ENCODE results near the gene YARS1. TPM values are rescaled to one million over a fixed set of nuclear protein-coding genes. Genes with fewer than 3 reads are reported as not detected.

YARS1 gene
- total RNA-seq, 1 donor from 2014 or later, result 160 TPM

DNA sequence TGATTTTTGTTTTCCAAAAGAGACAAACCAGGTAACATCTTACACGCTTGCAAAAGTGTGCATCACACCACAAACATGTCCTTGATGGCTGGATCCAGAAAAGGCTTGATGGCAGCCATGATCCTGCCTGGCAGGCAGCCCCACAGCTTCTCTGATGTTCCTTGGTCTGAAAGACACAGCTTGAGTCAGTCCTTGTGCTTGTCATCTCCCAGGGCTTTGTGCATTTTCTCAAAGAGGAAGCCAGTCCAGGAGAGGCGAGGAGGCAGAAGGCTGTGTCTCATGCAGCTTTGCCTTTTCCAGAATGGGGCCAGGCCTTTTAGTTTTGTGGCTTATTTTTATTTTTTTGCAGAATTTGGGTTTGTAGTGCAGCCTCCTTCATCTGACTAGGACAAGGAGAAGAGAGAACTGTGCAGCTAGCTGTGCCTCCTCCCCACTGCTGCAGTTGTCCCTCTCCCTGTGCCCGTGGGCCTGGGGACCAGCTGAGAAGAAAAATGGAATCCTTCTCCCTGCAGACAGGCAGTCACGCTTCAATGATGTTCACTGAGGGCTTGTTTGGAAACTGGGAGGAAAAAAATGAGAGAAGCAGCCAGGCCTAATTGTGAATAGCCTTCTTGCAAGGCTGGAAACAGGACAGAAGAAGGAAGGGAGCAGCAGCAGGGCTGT lies 46.2 kb upstream of the YARS1 start:
- Mint-ChIP-seq H3K36me3 (ENCODE audit: low read depth) (peaks cover 10% of the 10 kb centered on the region), H3K9me3 (ENCODE audit: low read depth) (no peaks in the 10 kb centered on the region), H3K27ac (ENCODE audit: unreplicated experiment) (no peak overlapping the region), H3K4me3 (ENCODE audit: unreplicated experiment) (no peak overlapping the region), H3K27me3 (ENCODE audit: low read depth) (no peaks in the 10 kb centered on the region), H3K4me1 (ENCODE audit: low read depth) (no peaks in the 10 kb centered on the region)
- TF ChIP-seq, protein P1, sequence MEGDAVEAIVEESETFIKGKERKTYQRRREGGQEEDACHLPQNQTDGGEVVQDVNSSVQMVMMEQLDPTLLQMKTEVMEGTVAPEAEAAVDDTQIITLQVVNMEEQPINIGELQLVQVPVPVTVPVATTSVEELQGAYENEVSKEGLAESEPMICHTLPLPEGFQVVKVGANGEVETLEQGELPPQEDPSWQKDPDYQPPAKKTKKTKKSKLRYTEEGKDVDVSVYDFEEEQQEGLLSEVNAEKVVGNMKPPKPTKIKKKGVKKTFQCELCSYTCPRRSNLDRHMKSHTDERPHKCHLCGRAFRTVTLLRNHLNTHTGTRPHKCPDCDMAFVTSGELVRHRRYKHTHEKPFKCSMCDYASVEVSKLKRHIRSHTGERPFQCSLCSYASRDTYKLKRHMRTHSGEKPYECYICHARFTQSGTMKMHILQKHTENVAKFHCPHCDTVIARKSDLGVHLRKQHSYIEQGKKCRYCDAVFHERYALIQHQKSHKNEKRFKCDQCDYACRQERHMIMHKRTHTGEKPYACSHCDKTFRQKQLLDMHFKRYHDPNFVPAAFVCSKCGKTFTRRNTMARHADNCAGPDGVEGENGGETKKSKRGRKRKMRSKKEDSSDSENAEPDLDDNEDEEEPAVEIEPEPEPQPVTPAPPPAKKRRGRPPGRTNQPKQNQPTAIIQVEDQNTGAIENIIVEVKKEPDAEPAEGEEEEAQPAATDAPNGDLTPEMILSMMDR (IDR thresholded peaks at IDR 0.05), result no peak
- DNase-seq (ENCODE audit: low spot score), result no peak

DNA sequence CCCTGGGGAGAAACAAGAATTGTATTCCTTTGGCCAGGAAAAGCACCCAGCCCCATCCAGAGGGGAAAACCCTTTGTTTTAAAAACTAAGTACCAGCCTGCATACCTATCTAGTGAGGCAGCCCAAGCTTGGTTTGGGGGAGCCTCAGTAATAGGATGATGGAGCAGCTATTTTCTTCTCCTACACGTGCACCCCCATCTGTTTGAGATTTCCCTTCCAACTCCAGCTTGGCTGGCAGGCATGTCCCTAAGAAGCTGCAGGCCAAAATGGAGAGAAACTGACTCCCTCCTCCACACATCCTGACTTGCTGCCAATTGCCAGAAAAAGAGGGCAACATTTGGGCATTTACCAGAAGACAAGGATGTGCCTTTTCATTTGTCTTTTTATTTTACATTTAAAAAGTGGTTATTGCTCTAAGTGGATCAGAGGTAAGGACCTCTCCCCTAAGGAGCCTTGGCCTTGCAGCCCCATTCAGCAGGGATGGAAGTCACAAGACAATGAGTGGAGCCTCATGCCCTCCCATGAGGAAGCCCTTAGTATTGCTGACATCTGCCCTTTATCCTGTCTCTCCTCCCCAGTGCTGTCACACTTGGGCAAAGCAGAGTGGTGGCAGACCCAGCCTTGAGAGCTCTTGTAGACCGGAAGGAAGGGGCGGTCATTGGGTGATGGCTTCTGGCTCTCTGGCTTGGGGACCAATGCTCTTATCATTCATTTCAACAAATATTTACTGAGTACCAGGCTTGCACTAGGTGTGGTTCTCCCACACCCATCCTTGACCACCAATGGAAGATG lies 44.9 kb upstream of the YARS1 start:
- TF ChIP-seq, protein P1 (IDR thresholded peaks at IDR 0.05), result no peak
- Mint-ChIP-seq H3K4me1 (ENCODE audit: low read depth) (no peaks in the 10 kb centered on the region), H3K27ac (ENCODE audit: unreplicated experiment) (no peak overlapping the region), H3K27me3 (ENCODE audit: low read depth) (no peaks in the 10 kb centered on the region), H3K4me3 (ENCODE audit: unreplicated experiment) (no peak overlapping the region), H3K9me3 (ENCODE audit: low read depth) (no peaks in the 10 kb centered on the region), H3K36me3 (ENCODE audit: low read depth) (peaks cover 10% of the 10 kb centered on the region)
- DNase-seq (ENCODE audit: low spot score), result no peak

DNA sequence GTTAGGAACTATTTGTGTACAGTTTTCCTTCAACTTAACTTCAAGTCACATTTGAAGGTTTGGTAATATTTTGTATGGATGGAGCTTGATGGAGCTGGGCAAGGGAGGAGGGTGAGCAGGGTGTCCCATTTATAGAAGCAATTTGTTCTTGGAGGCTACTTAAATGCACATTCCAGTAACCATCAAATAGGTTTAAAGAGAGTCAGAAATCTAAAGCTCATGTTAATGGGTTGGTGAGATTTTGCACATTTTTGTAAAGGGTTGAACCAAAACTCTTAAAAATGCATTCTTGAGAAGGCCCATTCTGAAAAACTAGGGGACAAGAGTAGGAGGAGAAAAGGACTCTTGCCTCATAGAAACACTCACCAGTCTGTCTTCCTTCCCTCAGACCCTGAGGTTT lies 43.4 kb upstream of the YARS1 start:
- Mint-ChIP-seq H3K27me3 (ENCODE audit: low read depth) (no peaks in the 10 kb centered on the region), H3K4me1 (ENCODE audit: low read depth) (no peaks in the 10 kb centered on the region), H3K9me3 (ENCODE audit: low read depth) (no peaks in the 10 kb centered on the region), H3K36me3 (ENCODE audit: low read depth) (peaks cover 17% of the 10 kb centered on the region), H3K4me3 (ENCODE audit: unreplicated experiment) (no peak overlapping the region), H3K27ac (ENCODE audit: unreplicated experiment) (no peak overlapping the region)
- TF ChIP-seq, protein P1 (IDR thresholded peaks at IDR 0.05), result no peak
- DNase-seq (ENCODE audit: low spot score), result no peak

DNA sequence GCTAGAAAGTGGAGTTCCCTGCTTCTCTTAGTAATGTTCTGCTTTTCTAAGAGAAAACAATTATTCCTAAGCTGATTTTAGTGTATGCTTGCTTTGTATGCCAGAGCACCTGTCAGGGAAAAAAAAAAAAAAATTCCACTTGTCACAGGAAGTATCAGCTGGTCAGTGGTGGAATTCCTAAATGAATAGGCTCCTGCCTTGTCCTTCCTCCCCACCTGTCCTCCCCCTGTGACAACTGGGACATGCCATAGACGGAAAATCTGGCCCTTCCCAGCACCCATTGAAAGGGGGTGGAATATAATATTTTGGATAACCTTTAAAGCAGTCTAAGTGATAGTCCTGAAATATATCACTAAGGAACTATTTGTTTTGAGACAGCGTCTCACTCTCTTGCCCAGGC lies 42.8 kb upstream of the YARS1 start:
- TF ChIP-seq, protein P1 (IDR thresholded peaks at IDR 0.05), result no peak
- no peak for DNase-seq (ENCODE audit: low spot score)
- H3K4me3 Mint-ChIP-seq (ENCODE audit: unreplicated experiment), result no peak overlapping the region
- H3K9me3 Mint-ChIP-seq (ENCODE audit: low read depth), result no peaks in the 10 kb centered on the region
- no peak overlapping the region for H3K27ac Mint-ChIP-seq (ENCODE audit: unreplicated experiment)
- peaks cover 17% of the 10 kb centered on the region for H3K36me3 Mint-ChIP-seq (ENCODE audit: low read depth)
- no peaks in the 10 kb centered on the region for H3K4me1 Mint-ChIP-seq (ENCODE audit: low read depth)
- H3K27me3 Mint-ChIP-seq (ENCODE audit: low read depth), result no peaks in the 10 kb centered on the region

DNA sequence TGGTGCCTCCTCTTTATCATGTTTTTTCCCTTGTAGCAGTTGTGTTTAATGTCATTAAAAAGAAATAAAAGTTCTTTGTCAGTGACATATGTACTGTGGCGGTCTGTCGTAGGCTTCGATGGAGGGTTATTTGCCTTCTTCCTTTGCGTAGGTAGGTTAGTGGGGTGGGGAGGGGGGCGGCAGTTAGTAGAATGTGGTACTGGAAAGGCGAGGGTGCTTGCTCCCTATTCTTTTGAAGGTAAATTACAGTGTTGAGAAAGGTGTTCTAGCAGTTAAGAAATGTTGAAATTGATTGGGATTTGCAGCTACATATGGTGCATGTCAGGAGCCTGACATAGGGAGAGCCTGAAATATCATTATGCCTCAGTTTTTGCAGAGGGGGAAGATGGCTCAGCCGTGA lies 41.6 kb upstream of the YARS1 start:
- Mint-ChIP-seq H3K27ac (ENCODE audit: unreplicated experiment) (no peak overlapping the region), H3K4me3 (ENCODE audit: unreplicated experiment) (no peak overlapping the region), H3K36me3 (ENCODE audit: low read depth) (peaks cover 27% of the 10 kb centered on the region), H3K9me3 (ENCODE audit: low read depth) (no peaks in the 10 kb centered on the region), H3K27me3 (ENCODE audit: low read depth) (no peaks in the 10 kb centered on the region), H3K4me1 (ENCODE audit: low read depth) (no peaks in the 10 kb centered on the region)
- TF ChIP-seq, protein P1 (IDR thresholded peaks at IDR 0.05), result no peak
- no peak for DNase-seq (ENCODE audit: low spot score)

All from chondrocyte (in vitro differentiated cells).